Measurements from ENCODE around the gene CAPN8.

The CAPN8 gene

GRCh38 chr1:223665592-223666312 is at the start of gene CAPN8:
Gene CAPN8 (minus strand): TSS chr1:223665701. CDS start chr1:223665646, 55 bp downstream.
- FAIRE-seq: no peak

DNA sequence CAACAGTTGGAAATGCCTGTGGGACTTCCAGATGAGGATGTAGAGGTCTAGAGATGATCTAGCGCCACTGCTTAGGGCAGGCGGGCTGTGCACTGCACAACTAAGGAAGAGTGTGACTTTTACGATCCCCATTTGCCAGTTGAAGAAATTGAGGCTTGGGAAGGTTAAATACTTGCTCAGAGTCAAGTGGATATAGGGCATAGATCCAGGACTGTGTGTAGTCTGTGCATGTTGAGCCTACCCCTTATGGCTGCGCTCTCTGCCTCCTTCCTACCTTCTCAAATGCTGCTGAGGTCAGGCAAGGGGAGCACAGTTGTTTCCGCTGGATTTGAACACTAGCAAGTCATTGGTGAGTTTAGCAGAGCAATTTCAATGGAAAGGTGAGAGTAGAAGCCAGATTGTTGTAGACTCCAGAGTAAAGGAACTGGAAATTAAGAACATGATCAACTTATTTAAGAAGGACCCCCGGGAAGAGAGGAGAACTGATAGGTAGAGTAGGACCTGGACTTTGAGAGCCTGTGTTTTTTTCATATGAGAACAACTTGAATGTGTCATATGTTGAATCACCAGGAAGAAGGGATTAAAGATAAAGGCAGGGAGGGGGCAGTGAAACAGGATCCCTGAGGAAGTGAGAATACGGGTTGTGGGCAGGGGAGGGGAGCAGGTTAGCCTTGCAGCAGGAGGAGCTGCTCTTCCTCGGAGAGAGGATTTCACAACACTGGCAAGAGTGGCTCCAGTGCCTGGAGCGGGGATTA is 49.5 kb upstream of the CAPN8 start:
- FAIRE-seq: no peak

DNA sequence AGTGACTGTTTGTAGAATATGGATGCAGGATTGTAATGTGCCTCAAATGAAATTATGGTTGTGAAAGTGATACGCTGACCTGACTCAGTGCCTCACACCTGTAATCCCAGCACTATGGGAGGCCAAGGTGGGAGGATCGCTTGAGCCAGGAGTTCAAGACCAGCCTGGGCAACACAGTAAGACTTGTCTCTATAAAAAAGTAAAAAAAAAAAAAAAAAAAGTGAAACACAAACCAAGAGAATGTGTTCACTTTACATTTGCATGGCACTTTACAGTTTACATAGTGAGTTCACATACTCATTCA is 48.9 kb upstream of the CAPN8 start:
- no peak for FAIRE-seq

- no peak for FAIRE-seq
Observed at GRCh38 chr1:223713546-223714420, 48.3 kb upstream of the CAPN8 start.

GRCh38 chr1:223712850-223713474 is 47.5 kb upstream of the CAPN8 start:
- FAIRE-seq: no peak

- FAIRE-seq: no peak
Observed at GRCh38 chr1:223712194-223712849, 46.8 kb upstream of the CAPN8 start, which contains the start of gene CAPN2. Gene CAPN2 (plus strand): TSS chr1:223712539. CDS start chr1:223712641, 102 bp downstream.

DNA sequence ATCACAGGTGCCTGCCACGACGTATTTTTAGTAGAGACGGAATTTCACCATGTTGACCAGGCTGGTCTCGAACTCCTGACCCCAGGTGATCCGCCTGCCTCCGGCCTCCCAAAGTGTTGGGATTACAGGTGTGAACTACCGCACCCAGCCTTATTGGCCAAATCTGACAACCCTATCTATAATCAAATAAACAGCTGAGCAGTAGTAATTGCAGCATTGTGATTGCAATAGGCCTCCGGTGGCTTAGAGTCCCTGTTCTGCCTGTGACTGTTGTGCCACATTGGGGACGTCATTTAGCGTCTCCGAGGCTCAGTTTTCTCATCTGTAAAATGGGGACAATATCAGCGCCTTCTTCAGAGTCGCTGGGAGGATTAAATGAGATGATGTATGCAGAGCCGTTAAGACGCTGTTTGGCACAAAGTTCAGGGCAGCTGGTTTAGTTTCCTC is 46.3 kb upstream of the CAPN8 start:
- no peak for FAIRE-seq

DNA sequence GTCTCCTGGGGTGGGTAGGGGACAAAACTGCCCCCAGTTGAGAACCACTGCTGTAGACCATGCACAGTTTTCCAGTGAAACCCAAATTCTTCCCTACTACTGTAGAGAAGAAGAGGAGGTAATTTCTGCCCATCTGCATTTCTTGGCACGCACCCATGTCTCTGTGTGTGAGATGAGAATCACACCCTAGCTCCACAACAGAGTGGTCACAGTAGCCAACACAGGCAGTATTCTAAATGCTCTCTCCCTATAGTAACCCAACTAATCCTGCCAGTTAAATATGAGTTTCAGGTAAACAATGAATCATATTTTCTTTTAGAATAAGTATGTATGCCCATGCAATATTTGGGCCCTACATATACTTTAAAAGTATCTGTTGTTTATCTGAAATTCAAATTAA is 45.7 kb upstream of the CAPN8 start:
- no peak for FAIRE-seq

- FAIRE-seq: no peak
Observed at GRCh38 chr1:223710179-223711133, 45.0 kb upstream of the CAPN8 start.

DNA sequence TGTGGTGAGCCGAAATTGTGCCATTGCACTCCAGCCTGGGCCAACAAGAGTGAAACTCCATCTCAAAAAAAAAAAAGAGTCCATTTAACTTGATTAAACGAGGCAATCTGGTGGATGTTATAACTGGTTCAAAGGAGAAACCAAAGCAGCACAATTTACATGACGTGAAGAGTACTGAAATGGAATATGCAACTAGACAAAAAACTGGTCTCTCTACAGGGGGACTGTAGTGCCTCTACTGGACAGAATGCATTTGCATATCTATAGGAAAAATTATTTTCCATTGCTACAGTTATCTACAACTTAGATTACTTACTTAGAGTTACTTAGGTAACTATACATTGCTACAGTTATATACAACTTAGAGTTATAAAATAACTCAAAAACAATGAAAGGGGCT is 44.1 kb upstream of the CAPN8 start:
- no peak for FAIRE-seq

DNA sequence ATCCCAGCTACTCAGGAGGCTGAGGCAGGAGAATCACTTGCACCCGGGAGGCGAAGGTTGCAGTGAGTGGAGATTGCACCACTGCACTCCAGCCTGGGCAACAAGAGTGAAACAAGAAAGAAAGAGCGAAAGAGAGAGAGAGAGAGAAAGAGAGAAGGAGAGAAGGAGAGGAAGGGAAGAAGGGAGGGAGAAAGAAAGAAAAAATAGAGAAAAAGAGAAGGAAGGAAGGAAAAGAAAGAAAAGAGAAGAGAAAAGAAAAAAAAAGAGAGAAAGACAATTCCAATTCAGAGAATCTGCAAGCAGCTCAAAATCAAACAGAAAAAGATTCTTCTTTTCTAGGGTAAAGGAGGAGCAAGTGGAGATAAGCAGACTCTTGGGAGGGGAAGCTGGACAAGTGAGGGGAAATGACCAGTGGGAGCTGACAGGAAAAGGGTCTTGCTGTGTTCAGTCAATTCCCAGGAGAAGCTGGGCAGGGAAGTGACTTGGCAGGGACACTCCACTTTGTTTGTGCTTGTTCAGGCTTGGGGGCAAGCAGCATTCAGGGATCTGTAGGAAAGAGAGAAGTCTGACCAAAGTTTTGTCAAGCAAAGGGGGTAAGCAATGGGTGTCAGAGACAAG is 43.3 kb upstream of the CAPN8 start:
- no peak for FAIRE-seq

GRCh38 chr1:223708001-223708359 is 42.5 kb upstream of the CAPN8 start:
- FAIRE-seq: no peak

- peak; percentile 9 for FAIRE-seq
Observed at GRCh38 chr1:223707256-223708000, 41.9 kb upstream of the CAPN8 start.

DNA sequence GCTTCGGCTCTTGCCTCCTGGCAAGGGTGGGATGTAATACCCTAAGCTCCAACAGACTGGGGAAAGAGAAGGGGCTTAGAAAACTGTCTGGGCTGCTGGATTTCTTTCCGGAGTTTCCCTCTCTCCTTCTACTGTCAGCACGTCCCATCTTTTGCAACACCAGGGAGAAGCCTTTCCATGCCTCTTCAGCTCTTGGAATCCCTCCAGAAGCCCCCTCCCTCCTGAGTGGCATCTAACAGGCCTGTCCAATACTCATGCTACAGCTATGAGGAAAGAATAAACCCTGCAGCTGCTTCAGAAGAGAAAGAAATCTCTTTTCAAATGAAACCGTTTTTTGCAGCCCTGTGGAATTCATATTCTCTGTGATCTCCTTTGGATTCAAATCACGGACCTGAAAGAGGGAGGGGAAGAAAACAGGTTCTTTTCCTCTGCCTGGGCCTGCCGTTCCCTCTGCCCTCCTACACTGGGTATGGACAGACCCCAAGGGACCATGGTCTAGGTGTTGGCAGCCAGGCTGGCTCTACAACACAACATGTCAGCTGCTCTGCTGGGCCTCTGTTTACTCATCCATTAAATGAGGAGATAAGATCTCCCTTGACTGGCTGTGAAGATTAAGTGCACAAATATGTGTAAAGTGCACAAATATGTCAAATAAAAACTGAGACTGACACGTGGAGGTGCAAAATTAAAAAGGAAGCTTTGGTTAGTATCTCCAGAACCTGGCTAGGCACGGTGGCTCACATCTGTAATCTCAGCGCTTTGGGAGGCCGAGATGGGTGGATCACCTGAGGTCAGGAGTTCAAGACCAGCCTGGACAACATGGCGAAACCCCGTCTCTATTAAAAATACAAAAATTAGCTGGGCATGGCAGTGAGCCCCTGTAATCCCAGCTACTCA is 40.8 kb upstream of the CAPN8 start:
- FAIRE-seq: no peak

GRCh38 chr1:223704921-223705878 is 39.7 kb upstream of the CAPN8 start:
- FAIRE-seq: no peak

DNA sequence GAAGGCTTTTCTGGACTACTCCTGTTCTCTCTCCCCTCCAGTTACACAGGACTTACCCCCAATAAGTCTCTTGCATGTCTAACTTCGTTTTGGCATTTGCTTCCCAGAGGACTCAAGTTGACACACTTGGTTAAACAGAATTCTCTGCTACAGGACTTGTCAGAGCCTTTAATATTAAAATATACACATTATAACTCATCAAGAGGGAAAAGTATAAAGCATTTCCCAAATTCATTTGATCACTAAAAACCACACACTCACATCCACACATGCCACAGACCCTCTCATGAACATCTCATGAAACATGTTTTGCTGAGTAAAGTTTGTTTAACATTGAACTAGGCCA is 38.1 kb upstream of the CAPN8 start:
- no peak for FAIRE-seq

GRCh38 chr1:223702735-223703667 is 37.5 kb upstream of the CAPN8 start:
- no peak for FAIRE-seq

All from islet of Langerhans (tissue), 1 donor.